Mesothelial cell of epicardium (in vitro differentiated cells): ENCODE results near the gene RABL6. TPM values are rescaled to one million over a fixed set of nuclear protein-coding genes. Genes with fewer than 3 reads are reported as not detected.

Experiments used
- DNase-seq, 2 experiments: peaks; one replicate each; pipeline ENCODE4 v3.0.0; 2021; ENCODE audit warnings: low spot score in 2 of 2; ENCODE audit not compliant: unreplicated experiment in 2 of 2
- H3K27ac Mint-ChIP-seq: 2 replicates; pipeline ENCODE4 v1.8.0; 2021; ENCODE audit warnings: mixed read lengths
- H3K27me3 Mint-ChIP-seq: 2 replicates; pipeline ENCODE4 v1.8.0; 2021; ENCODE audit warnings: low read depth, mixed read lengths
- H3K36me3 Mint-ChIP-seq: 2 replicates; pipeline ENCODE4 v1.8.0; 2021; ENCODE audit warnings: mixed read lengths
- H3K4me1 Mint-ChIP-seq: 2 replicates; pipeline ENCODE4 v1.8.0; 2021; ENCODE audit warnings: mixed read lengths
- H3K4me3 Mint-ChIP-seq: 2 replicates; pipeline ENCODE4 v1.8.0; 2021; ENCODE audit warnings: mild to moderate bottlenecking, moderate library complexity, mixed read lengths
- H3K9me3 Mint-ChIP-seq: 2 replicates; pipeline ENCODE4 v1.8.0; 2021; ENCODE audit warnings: mixed read lengths
- CTCF ChIP-seq: fragments of 200-600 bp; sonication (generic); IDR thresholded peaks from one replicate; pipeline ENCODE4 v1.5.0; 2021; ENCODE audit warnings: antibody characterized with exemption; ENCODE audit not compliant: unreplicated experiment
- total RNA-seq: library from RNA; stranded (reverse); gene quantifications from 3 replicates; pipeline ENCODE4 v1.2.1, GENCODE V29; 2021

The RABL6 gene
- total RNA-seq, 1 donor from 2014 or later, result 124 TPM

- H3K27ac Mint-ChIP-seq, result no peak overlapping the region
- no peak for TF ChIP-seq CTCF
- no peak for DNase-seq
- peaks cover 5% of the 10 kb centered on the region for H3K4me1 Mint-ChIP-seq
- H3K36me3 Mint-ChIP-seq, result no peaks in the 10 kb centered on the region
- no peaks in the 10 kb centered on the region for H3K9me3 Mint-ChIP-seq
- H3K4me3 Mint-ChIP-seq, result no peak overlapping the region
- H3K27me3 Mint-ChIP-seq, result no peaks in the 10 kb centered on the region
Measured at GRCh38 chr9:136853596-136854112, 45.9 kb downstream of the RABL6 start.

GRCh38 chr9:136854113-136854841 is 46.5 kb downstream of the RABL6 start:
- Mint-ChIP-seq H3K4me3 (no peak overlapping the region), H3K27ac (no peak overlapping the region), H3K36me3 (no peaks in the 10 kb centered on the region), H3K27me3 (no peaks in the 10 kb centered on the region), H3K4me1 (peaks cover 5% of the 10 kb centered on the region), H3K9me3 (no peaks in the 10 kb centered on the region)
- peak in 1 of 2 experiments; percentile 19 for DNase-seq
- no peak for TF ChIP-seq CTCF

GRCh38 chr9:136854842-136855460 is 47.2 kb downstream of the RABL6 start:
- no peak overlapping the region for H3K4me3 Mint-ChIP-seq
- H3K4me1 Mint-ChIP-seq, result peaks cover 3% of the 10 kb centered on the region
- no peak for TF ChIP-seq CTCF
- H3K27ac Mint-ChIP-seq, result no peak overlapping the region
- no peaks in the 10 kb centered on the region for H3K36me3 Mint-ChIP-seq
- peak in 1 of 2 experiments; percentile 19 for DNase-seq
- no peaks in the 10 kb centered on the region for H3K27me3 Mint-ChIP-seq
- H3K9me3 Mint-ChIP-seq, result no peaks in the 10 kb centered on the region

- no peaks in the 10 kb centered on the region for H3K36me3 Mint-ChIP-seq
- DNase-seq, result no peak
- TF ChIP-seq CTCF, result no peak
- H3K4me1 Mint-ChIP-seq, result no peaks in the 10 kb centered on the region
- H3K27me3 Mint-ChIP-seq, result no peaks in the 10 kb centered on the region
- no peak overlapping the region for H3K4me3 Mint-ChIP-seq
- H3K9me3 Mint-ChIP-seq, result no peaks in the 10 kb centered on the region
- no peak overlapping the region for H3K27ac Mint-ChIP-seq
Measured at GRCh38 chr9:136855461-136856078, 47.8 kb downstream of the RABL6 start.

GRCh38 chr9:136856079-136856476 is 48.3 kb downstream of the RABL6 start:
- peak in 1 of 2 experiments; percentile 19 for DNase-seq
- Mint-ChIP-seq H3K27me3 (no peaks in the 10 kb centered on the region), H3K4me1 (no peaks in the 10 kb centered on the region), H3K4me3 (no peak overlapping the region), H3K9me3 (no peaks in the 10 kb centered on the region), H3K36me3 (no peaks in the 10 kb centered on the region), H3K27ac (no peak overlapping the region)
- TF ChIP-seq CTCF, result no peak
